ENCODE data around the gene IRAK1BP1.
A peak's percentile ranks its signal among the peaks of the same experiment; 100 is the strongest.

The IRAK1BP1 gene

GRCh38 chr6:78936515-78936914 is 69.2 kb downstream of the IRAK1BP1 start:
- Histone ChIP-seq H3K27me3 (replicated peaks) (no peaks in the 10 kb centered on the region), H3K27ac (no peak overlapping the region), H3K4me3 (ENCODE audit: low read depth, low read length) (no peak overlapping the region), H3K36me3 (replicated peaks) (peaks cover 6% of the 10 kb centered on the region)
- in situ Hi-C loops (cut with HindIII; ENCODE audit: low pct_ligation_motif_present, low sequenced_read_pairs) = no loop called here
- TF ChIP-seq, protein P1, sequence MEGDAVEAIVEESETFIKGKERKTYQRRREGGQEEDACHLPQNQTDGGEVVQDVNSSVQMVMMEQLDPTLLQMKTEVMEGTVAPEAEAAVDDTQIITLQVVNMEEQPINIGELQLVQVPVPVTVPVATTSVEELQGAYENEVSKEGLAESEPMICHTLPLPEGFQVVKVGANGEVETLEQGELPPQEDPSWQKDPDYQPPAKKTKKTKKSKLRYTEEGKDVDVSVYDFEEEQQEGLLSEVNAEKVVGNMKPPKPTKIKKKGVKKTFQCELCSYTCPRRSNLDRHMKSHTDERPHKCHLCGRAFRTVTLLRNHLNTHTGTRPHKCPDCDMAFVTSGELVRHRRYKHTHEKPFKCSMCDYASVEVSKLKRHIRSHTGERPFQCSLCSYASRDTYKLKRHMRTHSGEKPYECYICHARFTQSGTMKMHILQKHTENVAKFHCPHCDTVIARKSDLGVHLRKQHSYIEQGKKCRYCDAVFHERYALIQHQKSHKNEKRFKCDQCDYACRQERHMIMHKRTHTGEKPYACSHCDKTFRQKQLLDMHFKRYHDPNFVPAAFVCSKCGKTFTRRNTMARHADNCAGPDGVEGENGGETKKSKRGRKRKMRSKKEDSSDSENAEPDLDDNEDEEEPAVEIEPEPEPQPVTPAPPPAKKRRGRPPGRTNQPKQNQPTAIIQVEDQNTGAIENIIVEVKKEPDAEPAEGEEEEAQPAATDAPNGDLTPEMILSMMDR (IDR thresholded peaks at IDR 0.05; ENCODE audit: low read depth, low read length, missing control alignments) = no peak
- DNase-seq = no peak

GRCh38 chr6:78942446-78942845 is 75.1 kb downstream of the IRAK1BP1 start:
- Histone ChIP-seq H3K36me3 (replicated peaks) (peaks cover 23% of the 10 kb centered on the region), H3K4me3 (ENCODE audit: low read depth, low read length) (no peak overlapping the region), H3K27ac (no peak overlapping the region), H3K27me3 (replicated peaks) (no peaks in the 10 kb centered on the region)
- in situ Hi-C loops (cut with HindIII; ENCODE audit: low pct_ligation_motif_present, low sequenced_read_pairs) = no loop called here
- no peak for DNase-seq
- TF ChIP-seq, protein P1 (IDR thresholded peaks at IDR 0.05; ENCODE audit: low read depth, low read length, missing control alignments) = no peak

GRCh38 chr6:78947529-78947928 is 80.2 kb downstream of the IRAK1BP1 start:
- no peaks in the 10 kb centered on the region for H3K27me3 ChIP-seq (replicated peaks)
- no peak overlapping the region for H3K27ac ChIP-seq

GRCh38 chr6:78947962-78948361 is 80.6 kb downstream of the IRAK1BP1 start:
- TF ChIP-seq, protein P1 (IDR thresholded peaks at IDR 0.05; ENCODE audit: low read depth, low read length, missing control alignments) = no peak
- in situ Hi-C loops (cut with HindIII; ENCODE audit: low pct_ligation_motif_present, low sequenced_read_pairs) = no loop called here
- Histone ChIP-seq H3K36me3 (replicated peaks) (peaks cover 16% of the 10 kb centered on the region), H3K27me3 (replicated peaks) (no peaks in the 10 kb centered on the region), H3K27ac (no peak overlapping the region), H3K4me3 (ENCODE audit: low read depth, low read length) (no peak overlapping the region)
- peak; percentile 6 for DNase-seq

More at GRCh38 chr6:78947529-78947928, 80.2 kb downstream of the IRAK1BP1 start:
- Histone ChIP-seq H3K36me3 (replicated peaks) (peaks cover 16% of the 10 kb centered on the region), H3K4me3 (ENCODE audit: low read depth, low read length) (no peak overlapping the region)
- TF ChIP-seq, protein P1 (IDR thresholded peaks at IDR 0.05; ENCODE audit: low read depth, low read length, missing control alignments) = no peak
- in situ Hi-C loops (cut with HindIII; ENCODE audit: low pct_ligation_motif_present, low sequenced_read_pairs) = no loop called here
- DNase-seq = peak; percentile 2

DNA sequence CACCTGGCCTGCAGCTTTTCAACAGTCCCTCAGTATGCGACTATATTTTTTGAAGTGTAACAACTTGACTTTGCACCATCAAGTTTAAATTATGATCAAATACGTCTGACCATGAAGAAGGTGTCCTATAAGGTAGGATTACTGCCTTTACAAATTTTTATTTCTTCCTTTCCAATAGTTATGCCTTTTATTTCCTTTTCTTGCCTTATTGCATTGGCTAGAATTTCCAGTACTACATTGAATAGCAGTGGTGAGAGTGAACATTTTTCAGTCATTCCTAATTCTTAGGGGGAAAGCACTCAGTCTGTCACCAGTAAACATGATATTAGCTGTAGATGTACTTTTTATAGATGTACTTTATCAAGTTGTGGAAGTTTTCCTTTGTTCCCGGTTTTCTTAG is 81.4 kb downstream of the IRAK1BP1 start:
- in situ Hi-C loops (cut with HindIII; ENCODE audit: low pct_ligation_motif_present, low sequenced_read_pairs) = no loop called here
- no peaks in the 10 kb centered on the region for H3K27me3 ChIP-seq (replicated peaks)
- H3K36me3 ChIP-seq (replicated peaks) = peaks cover 20% of the 10 kb centered on the region
- H3K27ac ChIP-seq = no peak overlapping the region
- TF ChIP-seq, protein P1 (IDR thresholded peaks at IDR 0.05; ENCODE audit: low read depth, low read length, missing control alignments) = no peak
- H3K4me3 ChIP-seq (ENCODE audit: low read depth, low read length) = no peak overlapping the region
- DNase-seq = no peak

- in situ Hi-C loops (cut with HindIII; ENCODE audit: low pct_ligation_motif_present, low sequenced_read_pairs) = no loop called here
- Histone ChIP-seq H3K4me3 (ENCODE audit: low read depth, low read length) (no peak overlapping the region), H3K27me3 (replicated peaks) (no peaks in the 10 kb centered on the region), H3K27ac (no peak overlapping the region), H3K36me3 (replicated peaks) (peaks cover 7% of the 10 kb centered on the region)
- no peak for DNase-seq
- TF ChIP-seq, protein P1 (IDR thresholded peaks at IDR 0.05; ENCODE audit: low read depth, low read length, missing control alignments) = no peak
Observed at GRCh38 chr6:78952362-78952761, 85.0 kb downstream of the IRAK1BP1 start.
